Mesenchymal stem cell (in vitro differentiated cells and primary cell): Measurements from ENCODE around the gene SLC9A4.

ENCODE experiments used
- DNase-seq: peaks from one replicate; pipeline ENCODE4 v3.0.0-alpha.2; 2013
- H2AFZ ChIP-seq: one replicate; pipeline ENCODE4 v1.6.1; 2013; ENCODE audit warnings: low read depth, mild to moderate bottlenecking, control low read depth, inconsistent platforms, low read length, moderate library complexity
- H2AK5ac ChIP-seq: 2 replicates; pipeline ENCODE4 v1.6.1; 2013; ENCODE audit warnings: low read length, moderate library complexity, mild to moderate bottlenecking, inconsistent platforms; ENCODE audit not compliant: severe bottlenecking
- H2BK120ac ChIP-seq: one replicate; pipeline ENCODE4 v1.6.1; 2013; ENCODE audit warnings: low read depth, mild to moderate bottlenecking, inconsistent platforms, low read length, moderate library complexity
- H2BK12ac ChIP-seq, 2 experiments: one replicate each; pipeline ENCODE4 v1.6.1; 2013; ENCODE audit warnings: inconsistent platforms in 2 of 2, low read length in 2 of 2, mild to moderate bottlenecking in 2 of 2, moderate library complexity in 2 of 2, control low read depth in 1 of 2
- H2BK15ac ChIP-seq: one replicate; pipeline ENCODE4 v1.6.1; 2013; ENCODE audit warnings: mild to moderate bottlenecking, low read depth, inconsistent platforms; ENCODE audit not compliant: poor library complexity, severe bottlenecking
- H2BK5ac ChIP-seq: 2 replicates; pipeline ENCODE4 v1.6.1; 2013; ENCODE audit warnings: low read depth, mild to moderate bottlenecking, low read length, control low read depth, inconsistent platforms; ENCODE audit not compliant: poor library complexity, severe bottlenecking
- H3K14ac ChIP-seq, 2 experiments: one replicate each; pipeline ENCODE4 v1.6.1; 2013; ENCODE audit warnings: inconsistent platforms in 2 of 2, low read length in 2 of 2, control low read depth in 1 of 2, mild to moderate bottlenecking in 1 of 2, moderate library complexity in 1 of 2
- H3K18ac ChIP-seq, 2 experiments: one replicate each; pipeline ENCODE4 v1.6.1; 2013; ENCODE audit warnings: inconsistent platforms in 2 of 2, low read length in 2 of 2, control low read depth in 1 of 2, low read depth in 1 of 2, mild to moderate bottlenecking in 1 of 2
- H3K23ac ChIP-seq, 2 experiments: one replicate each; pipeline ENCODE4 v1.6.1; 2013; ENCODE audit warnings: inconsistent platforms in 2 of 2, low read length in 2 of 2, mild to moderate bottlenecking in 2 of 2, moderate library complexity in 2 of 2, control low read depth in 1 of 2
- H3K27ac ChIP-seq: 2 replicates; pipeline ENCODE4 v1.5.1; 2013; ENCODE audit warnings: mild to moderate bottlenecking, moderate library complexity, low read length, control low read depth, inconsistent platforms; ENCODE audit not compliant: poor library complexity, severe bottlenecking
- H3K27me3 ChIP-seq, 2 experiments: 2 replicates each; pipeline versions ENCODE4 v1.6.1 to v1.7.0; 2013; ENCODE audit warnings: low read length in 2 of 2, mild to moderate bottlenecking in 2 of 2, moderate library complexity in 2 of 2, control low read depth in 1 of 2, inconsistent platforms in 1 of 2; ENCODE audit not compliant: control insufficient read depth in 1 of 2, insufficient read depth in 1 of 2
- H3K36me3 ChIP-seq, 2 experiments: 2 replicates each; pipeline versions ENCODE4 v1.6.1 to v1.7.0; 2013; ENCODE audit warnings: low read length in 2 of 2, control low read depth in 1 of 2, inconsistent platforms in 1 of 2, low read depth in 1 of 2, mild to moderate bottlenecking in 1 of 2; ENCODE audit not compliant: insufficient read depth in 2 of 2, control insufficient read depth in 1 of 2
- H3K4ac ChIP-seq, 2 experiments: one replicate each; pipeline ENCODE4 v1.6.1; 2013; ENCODE audit warnings: inconsistent platforms in 2 of 2, low read length in 2 of 2, mild to moderate bottlenecking in 2 of 2, moderate library complexity in 2 of 2, control low read depth in 1 of 2, low read depth in 1 of 2
- H3K4me1 ChIP-seq: 2 replicates; pipeline ENCODE4 v1.6.1; 2013; ENCODE audit warnings: low read depth, low read length, control low read depth; ENCODE audit not compliant: control insufficient read depth, insufficient read depth
- H3K4me2 ChIP-seq: 2 replicates; pipeline ENCODE4 v1.6.1; 2013; ENCODE audit warnings: low read length, mild to moderate bottlenecking, inconsistent platforms; ENCODE audit not compliant: poor library complexity, severe bottlenecking
- H3K4me3 ChIP-seq, 2 experiments: 2 replicates each; pipeline versions ENCODE4 v1.5.1 to v1.7.0; 2013; ENCODE audit warnings: low read length in 2 of 2, mild to moderate bottlenecking in 2 of 2, control low read depth in 1 of 2, low read depth in 1 of 2; ENCODE audit not compliant: insufficient read depth in 1 of 2
- H3K79me1 ChIP-seq: replicated peaks from 2 replicates; pipeline ENCODE4 v1.6.1; 2013; ENCODE audit warnings: mild to moderate bottlenecking, control low read depth, low read length, inconsistent platforms; ENCODE audit not compliant: poor library complexity, severe bottlenecking
- H3K9ac ChIP-seq: 2 replicates; pipeline ENCODE4 v1.7.0; 2013; ENCODE audit warnings: mild to moderate bottlenecking, low read length, moderate library complexity
- H3K9me3 ChIP-seq: 2 replicates; pipeline ENCODE4 v1.7.0; 2013; ENCODE audit warnings: mild to moderate bottlenecking, low read length; ENCODE audit not compliant: control insufficient read depth
- H4K8ac ChIP-seq: one replicate; pipeline ENCODE4 v1.6.1; 2013; ENCODE audit warnings: inconsistent platforms, mild to moderate bottlenecking, low read length, moderate library complexity
- H4K91ac ChIP-seq: one replicate; pipeline ENCODE4 v1.6.1; 2013; ENCODE audit warnings: mild to moderate bottlenecking, low read length, inconsistent platforms
- WGBS: methylation state at CpG from one replicate; pipeline ENCODE4 v1.1.7; 2013; ENCODE audit warnings: mixed read lengths; 5-methylcytosine and 5-hydroxymethylcytosine counted together

The SLC9A4 gene

GRCh38 chr2:102425441-102426132, 47.4 kb upstream of the SLC9A4 start:
- H3K27me3 ChIP-seq: peaks cover 4 to 56% of the 10 kb centered on the region in 2 experiments
- no peak overlapping the region for H2BK12ac ChIP-seq
- H2AK5ac ChIP-seq: no peak overlapping the region
- no peaks in the 10 kb centered on the region for H3K9me3 ChIP-seq
- no peak overlapping the region for H3K4ac ChIP-seq
- H3K4me1 ChIP-seq: no peaks in the 10 kb centered on the region
- H2AFZ ChIP-seq: no peak overlapping the region
- WGBS: 45% methylated on average over 3 of the region's 5 CpGs
- no peak overlapping the region for H4K8ac ChIP-seq
- H3K23ac ChIP-seq: no peak overlapping the region
- H3K36me3 ChIP-seq: no peaks in the 10 kb centered on the region
- H2BK15ac ChIP-seq: no peak overlapping the region
- no peak overlapping the region for H3K4me3 ChIP-seq
- H3K18ac ChIP-seq: no peak overlapping the region
- H4K91ac ChIP-seq: no peak overlapping the region
- no peak overlapping the region for H2BK5ac ChIP-seq
- no peaks in the 10 kb centered on the region for H3K79me1 ChIP-seq
- H2BK120ac ChIP-seq: no peak overlapping the region
- DNase-seq: no peak
- no peak overlapping the region for H3K4me2 ChIP-seq
- no peak overlapping the region for H3K14ac ChIP-seq
- H3K9ac ChIP-seq: no peak overlapping the region
- H3K27ac ChIP-seq: no peak overlapping the region

GRCh38 chr2:102427249-102427648, 45.8 kb upstream of the SLC9A4 start:
- H3K14ac ChIP-seq: no peak overlapping the region
- H2BK12ac ChIP-seq: no peak overlapping the region
- H3K23ac ChIP-seq: no peak overlapping the region
- H3K36me3 ChIP-seq: no peaks in the 10 kb centered on the region
- H4K8ac ChIP-seq: no peak overlapping the region
- no peak overlapping the region for H3K9ac ChIP-seq
- H2BK15ac ChIP-seq: no peak overlapping the region
- no peak overlapping the region for H3K4me2 ChIP-seq
- H3K79me1 ChIP-seq: no peaks in the 10 kb centered on the region
- no peaks in the 10 kb centered on the region for H3K4me1 ChIP-seq
- no peak overlapping the region for H3K27ac ChIP-seq
- DNase-seq: no peak
- no peak overlapping the region for H3K18ac ChIP-seq
- no peaks in the 10 kb centered on the region for H3K9me3 ChIP-seq
- H2AFZ ChIP-seq: no peak overlapping the region
- H3K4ac ChIP-seq: no peak overlapping the region
- H2BK120ac ChIP-seq: no peak overlapping the region
- no peak overlapping the region for H2AK5ac ChIP-seq
- peaks cover 4 to 39% of the 10 kb centered on the region in 2 experiments for H3K27me3 ChIP-seq
- WGBS: 60% methylated on average over 1 of the region's 1 CpG
- no peak overlapping the region for H2BK5ac ChIP-seq
- no peak overlapping the region for H4K91ac ChIP-seq
- no peak overlapping the region for H3K4me3 ChIP-seq

- H3K4me1 ChIP-seq: no peaks in the 10 kb centered on the region
- no peak overlapping the region for H3K18ac ChIP-seq
- no peak overlapping the region for H2AFZ ChIP-seq
- DNase-seq: no peak
- H4K8ac ChIP-seq: no peak overlapping the region
- 64% methylated on average over 1 of the region's 2 CpGs for WGBS
- no peak overlapping the region for H2BK15ac ChIP-seq
- no peak overlapping the region for H3K4me2 ChIP-seq
- no peak overlapping the region for H3K9ac ChIP-seq
- no peak overlapping the region for H4K91ac ChIP-seq
- no peak overlapping the region for H2BK120ac ChIP-seq
- no peak overlapping the region for H3K23ac ChIP-seq
- no peaks in the 10 kb centered on the region for H3K36me3 ChIP-seq
- no peak overlapping the region for H2BK5ac ChIP-seq
- H3K4me3 ChIP-seq: no peak overlapping the region
- no peaks in the 10 kb centered on the region for H3K9me3 ChIP-seq
- H3K79me1 ChIP-seq: no peaks in the 10 kb centered on the region
- no peak overlapping the region for H3K14ac ChIP-seq
- H3K4ac ChIP-seq: no peak overlapping the region
- H3K27ac ChIP-seq: no peak overlapping the region
- peaks cover 4 to 28% of the 10 kb centered on the region in 2 experiments for H3K27me3 ChIP-seq
- H2BK12ac ChIP-seq: no peak overlapping the region
- no peak overlapping the region for H2AK5ac ChIP-seq
These were observed 44.5 kb upstream of the SLC9A4 start for GRCh38 chr2:102428573-102428972.

- Histone ChIP-seq H3K27me3 (peaks cover 0 to 3% of the 10 kb centered on the region in 2 experiments), H3K23ac (no peak overlapping the region), H2BK120ac (no peak overlapping the region), H3K4me3 (no peak overlapping the region), H3K4ac (no peak overlapping the region), H4K8ac (no peak overlapping the region), H2AK5ac (no peak overlapping the region), H2BK12ac (no peak overlapping the region), H3K18ac (no peak overlapping the region), H3K27ac (no peak overlapping the region), H4K91ac (no peak overlapping the region), H2BK5ac (no peak overlapping the region), H3K36me3 (no peaks in the 10 kb centered on the region), H3K9ac (no peak overlapping the region), H2BK15ac (no peak overlapping the region), H3K14ac (no peak overlapping the region), H2AFZ (no peak overlapping the region), H3K4me2 (no peak overlapping the region), H3K9me3 (no peaks in the 10 kb centered on the region), H3K79me1 (no peaks in the 10 kb centered on the region), H3K4me1 (no peaks in the 10 kb centered on the region)
- DNase-seq: no peak
- 74% methylated on average over 2 of the region's 2 CpGs for WGBS
These were observed 40.6 kb upstream of the SLC9A4 start for GRCh38 chr2:102432386-102432785.
